ENCODE data around the gene TLN1. TPM values are rescaled to one million over a fixed set of nuclear protein-coding genes. Genes with fewer than 3 reads are reported as not detected.

The TLN1 gene
- total and polyA plus RNA-seq, 8 donors: 64.5 to 141 (median 81.0) TPM

GRCh38 chr9:35666045-35666444 lies 66.0 kb downstream of the TLN1 start:
- TF ChIP-seq, protein P1, sequence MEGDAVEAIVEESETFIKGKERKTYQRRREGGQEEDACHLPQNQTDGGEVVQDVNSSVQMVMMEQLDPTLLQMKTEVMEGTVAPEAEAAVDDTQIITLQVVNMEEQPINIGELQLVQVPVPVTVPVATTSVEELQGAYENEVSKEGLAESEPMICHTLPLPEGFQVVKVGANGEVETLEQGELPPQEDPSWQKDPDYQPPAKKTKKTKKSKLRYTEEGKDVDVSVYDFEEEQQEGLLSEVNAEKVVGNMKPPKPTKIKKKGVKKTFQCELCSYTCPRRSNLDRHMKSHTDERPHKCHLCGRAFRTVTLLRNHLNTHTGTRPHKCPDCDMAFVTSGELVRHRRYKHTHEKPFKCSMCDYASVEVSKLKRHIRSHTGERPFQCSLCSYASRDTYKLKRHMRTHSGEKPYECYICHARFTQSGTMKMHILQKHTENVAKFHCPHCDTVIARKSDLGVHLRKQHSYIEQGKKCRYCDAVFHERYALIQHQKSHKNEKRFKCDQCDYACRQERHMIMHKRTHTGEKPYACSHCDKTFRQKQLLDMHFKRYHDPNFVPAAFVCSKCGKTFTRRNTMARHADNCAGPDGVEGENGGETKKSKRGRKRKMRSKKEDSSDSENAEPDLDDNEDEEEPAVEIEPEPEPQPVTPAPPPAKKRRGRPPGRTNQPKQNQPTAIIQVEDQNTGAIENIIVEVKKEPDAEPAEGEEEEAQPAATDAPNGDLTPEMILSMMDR (IDR thresholded peaks at IDR 0.05): no peak
- Histone ChIP-seq H3K4me1 (peaks cover 32 to 38% (median 37%) of the 10 kb centered on the region in 3 donors), H3K27ac (no peak overlapping the region), H3K27me3 (no peaks in the 10 kb centered on the region), H3K36me3 (no peaks in the 10 kb centered on the region), H3K9me3 (no peaks in the 10 kb centered on the region), H3K4me3 (no peak overlapping the region)
- 76 to 79% methylated on average over 1 of the region's 1 CpG for WGBS, 2 donors
- no peak for ATAC-seq
- intact Hi-C loops (cut with DNase I): no loop called here
- FAIRE-seq: no peak
- no peak for DNase-seq

DNA sequence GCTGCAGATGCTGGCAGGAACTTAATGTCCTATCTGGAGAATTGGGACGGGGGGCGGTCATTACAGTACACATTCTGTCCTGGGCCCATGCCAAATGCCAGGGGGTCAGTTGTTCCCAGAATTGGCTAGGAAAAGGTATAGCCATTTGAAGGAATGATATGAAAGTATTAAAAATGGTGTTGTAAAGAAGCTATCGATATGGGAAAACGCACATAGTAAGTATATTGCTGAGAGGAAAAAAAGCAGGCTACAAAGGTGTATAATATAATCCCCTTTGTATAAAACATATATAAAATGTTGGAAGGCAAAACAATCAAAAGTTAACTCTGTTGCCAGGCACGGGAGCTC lies 66.5 kb downstream of the TLN1 start:
- no peaks in the 10 kb centered on the region for H3K27me3 ChIP-seq
- intact Hi-C loops (cut with DNase I): no loop called here
- FAIRE-seq: no peak
- TF ChIP-seq, protein P1 (IDR thresholded peaks at IDR 0.05): no peak
- peak overlapping the region; percentile 26 to 51 (median 42) for H3K4me3 ChIP-seq
- no peak for ATAC-seq
- no peak for DNase-seq
- H3K36me3 ChIP-seq: no peaks in the 10 kb centered on the region
- H3K4me1 ChIP-seq: peaks cover 37 to 43% (median 43%) of the 10 kb centered on the region in 3 donors
- 27 to 31% methylated on average over 5 of the region's 5 CpGs for WGBS, 2 donors
- H3K27ac ChIP-seq: peak overlapping the region in 1 of 4 donors; percentile 1
- no peaks in the 10 kb centered on the region for H3K9me3 ChIP-seq

- 4 to 6% methylated on average over 54 to 58 of the region's 58 CpGs for WGBS, 2 donors
- DNase-seq: peak; percentile 78 to 92 (median 86)
- TF ChIP-seq, protein P1 (IDR thresholded peaks at IDR 0.05): no peak
- Histone ChIP-seq H3K9me3 (no peaks in the 10 kb centered on the region), H3K27me3 (no peaks in the 10 kb centered on the region), H3K4me1 (peaks cover 34 to 41% (median 39%) of the 10 kb centered on the region in 3 donors), H3K36me3 (no peaks in the 10 kb centered on the region), H3K27ac (peak within 1 kb of the TSS in 3 of 4 donors; percentile 1 to 35 (median 8)), H3K4me3 (peak within 1 kb of the TSS; percentile 26 to 51 (median 42))
- no peak for FAIRE-seq
- ATAC-seq: peak; percentile 81 to 89 (median 86)
- intact Hi-C loops (cut with DNase I): no loop called here
Measured at GRCh38 chr9:35664531-35665470, 67.2 kb downstream of the TLN1 start, which contains the start of gene ARHGEF39. Gene ARHGEF39, minus strand, starts transcription at chr9:35665195. Its CDS starts 26 bp downstream, at chr9:35665169.

DNA sequence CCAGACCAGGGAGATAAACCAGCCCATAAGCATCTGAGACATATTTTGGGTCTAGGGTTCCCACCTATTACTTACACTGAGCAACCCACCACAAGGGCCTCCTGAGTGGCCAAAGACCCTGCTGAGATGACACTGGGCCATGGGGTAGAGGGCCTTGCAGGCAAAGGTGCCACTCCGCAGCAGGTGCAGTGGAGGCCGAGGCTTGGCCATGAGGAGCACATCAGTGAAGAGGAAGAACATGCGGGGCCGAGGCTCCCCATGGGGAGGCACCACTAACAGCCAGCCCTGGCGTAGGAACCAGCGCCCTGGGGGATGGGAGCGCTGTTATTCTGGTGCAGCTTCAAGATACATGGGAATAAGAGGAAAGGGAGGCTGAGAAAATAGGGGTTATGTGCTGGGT lies 69.6 kb downstream of the TLN1 start:
- ATAC-seq: no peak
- FAIRE-seq: no peak
- intact Hi-C loops (cut with DNase I): no loop called here
- Histone ChIP-seq H3K27me3 (no peaks in the 10 kb centered on the region), H3K27ac (peak overlapping the region in 2 of 4 donors; percentile 46 to 76), H3K9me3 (no peaks in the 10 kb centered on the region), H3K36me3 (no peaks in the 10 kb centered on the region), H3K4me1 (peaks cover 30 to 37% (median 35%) of the 10 kb centered on the region in 3 donors), H3K4me3 (no peak overlapping the region)
- WGBS, 2 donors: 92% methylated on average over 7 of the region's 7 CpGs
- DNase-seq: peak in 1 of 6 donors; percentile 61
- TF ChIP-seq, protein P1 (IDR thresholded peaks at IDR 0.05): no peak
